Type B pancreatic cell (in vitro differentiated cells): ENCODE measurements around the gene AFF2. TPM values are rescaled to one million over a fixed set of nuclear protein-coding genes. Genes with fewer than 3 reads are reported as not detected.

ENCODE experiments used
- DNase-seq: peaks from one replicate; pipeline ENCODE4 v3.0.0; 2021; ENCODE audit warnings: mixed read lengths; ENCODE audit not compliant: unreplicated experiment; ENCODE audit errors: extremely low spot score
- H3K27ac Mint-ChIP-seq: 2 replicates; pipeline ENCODE4 v1.8.0; 2021; ENCODE audit warnings: mild to moderate bottlenecking, mixed read lengths
- H3K27me3 Mint-ChIP-seq: 2 replicates; pipeline ENCODE4 v1.8.0; 2021; ENCODE audit warnings: mixed read lengths
- H3K36me3 Mint-ChIP-seq: 2 replicates; pipeline ENCODE4 v1.8.0; 2021; ENCODE audit warnings: mixed read lengths
- H3K4me1 Mint-ChIP-seq: one replicate; pipeline ENCODE4 v1.8.0; 2021; ENCODE audit warnings: mixed read lengths; ENCODE audit not compliant: unreplicated experiment
- H3K4me3 Mint-ChIP-seq: 2 replicates; pipeline ENCODE4 v1.8.0; 2021; ENCODE audit warnings: mild to moderate bottlenecking, mixed read lengths
- H3K9me3 Mint-ChIP-seq: 2 replicates; pipeline ENCODE4 v1.8.0; 2021; ENCODE audit warnings: mixed read lengths
- total RNA-seq: library from RNA; stranded (reverse); gene quantifications from 2 replicates; pipeline ENCODE4 v1.2.1, GENCODE V29; 2021; ENCODE audit warnings: low replicate concordance
- TF ChIP-seq, protein P1 (sequence below): fragments of 200-600 bp; sonication (generic); conservative IDR thresholded peaks from 2 replicates; pipeline ENCODE4 v1.5.0; 2021; ENCODE audit warnings: antibody characterized with exemption, mild to moderate bottlenecking

Gene AFF2
- total RNA-seq, 1 donor from 2014 or later = 21.3 TPM

DNA sequence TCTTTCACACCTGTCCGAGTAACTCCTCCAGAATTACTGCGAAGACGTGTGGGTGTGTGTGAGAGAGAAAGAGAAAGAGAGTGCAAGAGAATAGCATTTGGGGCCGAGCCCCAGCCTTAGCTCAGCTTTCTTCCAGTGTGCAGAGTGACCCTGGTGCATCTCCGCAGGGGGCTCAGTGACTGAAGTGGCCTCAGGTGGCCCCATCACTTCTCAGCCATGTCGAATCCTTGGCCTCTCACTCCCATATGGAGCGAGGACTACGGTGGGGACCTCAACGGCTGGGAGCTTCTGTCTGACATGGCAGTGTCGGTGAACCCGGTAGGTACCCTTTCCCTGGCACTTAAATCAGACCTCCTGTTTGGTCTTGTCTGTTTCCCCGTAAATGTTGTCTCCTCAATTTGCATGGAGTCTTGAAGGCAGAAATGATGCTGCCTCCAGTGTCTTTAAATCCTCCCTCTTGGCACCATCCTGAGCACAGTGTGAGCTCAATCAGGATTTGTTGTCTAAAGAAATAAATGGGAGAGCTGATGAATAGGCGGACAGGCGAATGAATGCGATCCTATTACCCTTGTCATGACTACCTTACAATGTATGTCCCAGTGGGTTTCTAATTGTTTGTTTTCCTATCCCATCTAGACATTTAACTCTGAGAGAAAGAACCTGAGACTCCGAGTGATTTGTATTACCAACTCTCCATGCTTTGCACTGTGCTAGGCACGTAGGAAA lies 305.9 kb downstream of the AFF2 start:
- H3K36me3 Mint-ChIP-seq = peaks cover 3% of the 10 kb centered on the region
- DNase-seq = no peak
- peaks cover 12% of the 10 kb centered on the region for H3K4me1 Mint-ChIP-seq
- no peaks in the 10 kb centered on the region for H3K9me3 Mint-ChIP-seq
- H3K27me3 Mint-ChIP-seq = peaks cover 2% of the 10 kb centered on the region
- H3K27ac Mint-ChIP-seq = no peak overlapping the region
- TF ChIP-seq, protein P1, sequence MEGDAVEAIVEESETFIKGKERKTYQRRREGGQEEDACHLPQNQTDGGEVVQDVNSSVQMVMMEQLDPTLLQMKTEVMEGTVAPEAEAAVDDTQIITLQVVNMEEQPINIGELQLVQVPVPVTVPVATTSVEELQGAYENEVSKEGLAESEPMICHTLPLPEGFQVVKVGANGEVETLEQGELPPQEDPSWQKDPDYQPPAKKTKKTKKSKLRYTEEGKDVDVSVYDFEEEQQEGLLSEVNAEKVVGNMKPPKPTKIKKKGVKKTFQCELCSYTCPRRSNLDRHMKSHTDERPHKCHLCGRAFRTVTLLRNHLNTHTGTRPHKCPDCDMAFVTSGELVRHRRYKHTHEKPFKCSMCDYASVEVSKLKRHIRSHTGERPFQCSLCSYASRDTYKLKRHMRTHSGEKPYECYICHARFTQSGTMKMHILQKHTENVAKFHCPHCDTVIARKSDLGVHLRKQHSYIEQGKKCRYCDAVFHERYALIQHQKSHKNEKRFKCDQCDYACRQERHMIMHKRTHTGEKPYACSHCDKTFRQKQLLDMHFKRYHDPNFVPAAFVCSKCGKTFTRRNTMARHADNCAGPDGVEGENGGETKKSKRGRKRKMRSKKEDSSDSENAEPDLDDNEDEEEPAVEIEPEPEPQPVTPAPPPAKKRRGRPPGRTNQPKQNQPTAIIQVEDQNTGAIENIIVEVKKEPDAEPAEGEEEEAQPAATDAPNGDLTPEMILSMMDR = no peak
- H3K4me3 Mint-ChIP-seq = no peak overlapping the region

DNA sequence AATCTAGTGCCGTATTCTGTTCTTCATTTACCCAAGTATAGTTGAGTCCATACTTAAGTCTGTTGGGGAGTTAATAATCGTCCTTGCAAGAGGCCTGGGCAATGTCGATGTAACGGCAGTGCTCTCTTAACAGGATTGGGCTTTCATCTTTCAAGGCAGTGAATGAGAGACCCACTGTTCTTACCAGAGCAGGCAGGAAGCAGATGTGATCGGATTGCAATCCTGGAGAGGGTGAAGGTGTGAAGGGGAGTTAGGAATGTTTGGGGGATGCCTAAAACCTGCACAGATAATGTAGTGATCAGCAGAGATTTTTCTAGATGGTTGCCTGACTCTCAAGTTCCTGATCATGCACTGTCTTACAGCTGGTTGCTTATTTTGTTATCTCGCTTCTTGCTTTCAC lies 308.4 kb downstream of the AFF2 start:
- H3K27ac Mint-ChIP-seq = no peak overlapping the region
- H3K36me3 Mint-ChIP-seq = peaks cover 3% of the 10 kb centered on the region
- no peak for DNase-seq
- H3K4me1 Mint-ChIP-seq = peaks cover 12% of the 10 kb centered on the region
- TF ChIP-seq, protein P1 = no peak
- peaks cover 2% of the 10 kb centered on the region for H3K27me3 Mint-ChIP-seq
- H3K9me3 Mint-ChIP-seq = no peaks in the 10 kb centered on the region
- H3K4me3 Mint-ChIP-seq = no peak overlapping the region

- no peaks in the 10 kb centered on the region for H3K9me3 Mint-ChIP-seq
- no peak for DNase-seq
- H3K4me3 Mint-ChIP-seq = no peak overlapping the region
- TF ChIP-seq, protein P1 = no peak
- peaks cover 3% of the 10 kb centered on the region for H3K36me3 Mint-ChIP-seq
- H3K4me1 Mint-ChIP-seq = peaks cover 12% of the 10 kb centered on the region
- no peak overlapping the region for H3K27ac Mint-ChIP-seq
- H3K27me3 Mint-ChIP-seq = peaks cover 2% of the 10 kb centered on the region
Measured at GRCh38 chrX:148811236-148811635, 310.8 kb downstream of the AFF2 start.

GRCh38 chrX:148813422-148813821 lies 313.0 kb downstream of the AFF2 start:
- no peak overlapping the region for H3K27ac Mint-ChIP-seq

GRCh38 chrX:148813967-148814366 lies 313.6 kb downstream of the AFF2 start:
- Mint-ChIP-seq H3K36me3 (peaks cover 3% of the 10 kb centered on the region), H3K4me3 (no peak overlapping the region), H3K27ac (no peak overlapping the region), H3K9me3 (no peaks in the 10 kb centered on the region), H3K4me1 (peaks cover 2% of the 10 kb centered on the region), H3K27me3 (no peaks in the 10 kb centered on the region)
- DNase-seq = no peak
- TF ChIP-seq, protein P1 = no peak

More at GRCh38 chrX:148813422-148813821, 313.0 kb downstream of the AFF2 start:
- no peaks in the 10 kb centered on the region for H3K27me3 Mint-ChIP-seq
- H3K4me1 Mint-ChIP-seq = peaks cover 6% of the 10 kb centered on the region
- H3K9me3 Mint-ChIP-seq = no peaks in the 10 kb centered on the region
- peaks cover 3% of the 10 kb centered on the region for H3K36me3 Mint-ChIP-seq
- DNase-seq = no peak
- TF ChIP-seq, protein P1 = no peak
- H3K4me3 Mint-ChIP-seq = no peak overlapping the region
